OCI-LY1 (cell line): ENCODE results near the gene RMI1.

ENCODE experiments used
- H2AFZ ChIP-seq: fragments of 200-600 bp; sonication (generic), shearing (Covaris generic); 2 replicates; pipeline ENCODE4 v1.6.0; 2014; ENCODE audit warnings: antibody characterized with exemption, mild to moderate bottlenecking, low read length
- H3F3A ChIP-seq: fragments of 200-600 bp; sonication (generic), shearing (Covaris generic); 2 replicates; pipeline ENCODE4 v1.6.0; 2014; ENCODE audit warnings: mild to moderate bottlenecking, antibody characterized with exemption, low read length, moderate library complexity; ENCODE audit not compliant: insufficient read depth
- H3K27ac ChIP-seq: fragments of 200-600 bp; sonication (generic); 2 replicates; pipeline ENCODE4 v1.5.1; 2014; ENCODE audit warnings: low read length, mixed run types, mild to moderate bottlenecking, low read depth; ENCODE audit not compliant: poor library complexity, severe bottlenecking
- H3K27me3 ChIP-seq: fragments of 200-600 bp; sonication (generic); 2 replicates; pipeline ENCODE4 v1.6.0; 2014; ENCODE audit warnings: antibody characterized with exemption, mild to moderate bottlenecking, low read length, moderate library complexity; ENCODE audit not compliant: insufficient read depth
- H3K36me3 ChIP-seq: fragments of 200-600 bp; sonication (generic); 2 replicates; pipeline ENCODE4 v1.6.1; 2014; ENCODE audit warnings: mild to moderate bottlenecking, antibody characterized with exemption, low read length, moderate library complexity, mixed read lengths; ENCODE audit not compliant: insufficient read depth
- H3K4me1 ChIP-seq: fragments of 200-600 bp; sonication (generic); 2 replicates; pipeline ENCODE4 v1.5.1; 2014; ENCODE audit warnings: mild to moderate bottlenecking, low read length, moderate library complexity; ENCODE audit not compliant: insufficient read depth, severe bottlenecking
- H3K4me2 ChIP-seq: fragments of 200-600 bp; sonication (generic), shearing (Covaris generic); 2 replicates; pipeline ENCODE4 v1.6.1; 2014; ENCODE audit warnings: low read length
- H3K4me3 ChIP-seq: fragments of 200-600 bp; sonication (generic); 2 replicates; pipeline ENCODE4 v1.5.1; 2014; ENCODE audit warnings: low read length, low read depth, mild to moderate bottlenecking, mixed read lengths; ENCODE audit not compliant: poor library complexity, severe bottlenecking
- H3K79me2 ChIP-seq: fragments of 200-600 bp; shearing (Covaris generic); 2 replicates; pipeline ENCODE4 v1.6.1; 2016; ENCODE audit warnings: mixed run types, low read length, mixed read lengths; ENCODE audit not compliant: insufficient read depth
- H3K9ac ChIP-seq: fragments of 200-600 bp; sonication (generic), shearing (Covaris generic); 2 replicates; pipeline ENCODE4 v1.6.1; 2014; ENCODE audit warnings: mild to moderate bottlenecking, low read length, mixed read lengths
- H3K9me2 ChIP-seq: fragments of 200-600 bp; sonication (generic), shearing (Covaris generic); 2 replicates; pipeline ENCODE4 v1.6.1; 2014; ENCODE audit warnings: low read depth, mild to moderate bottlenecking, low read length, mixed read lengths
- H3K9me3 ChIP-seq: fragments of 200-600 bp; shearing (Covaris generic); 2 replicates; pipeline ENCODE4 v1.6.1; 2014; ENCODE audit warnings: low read length, mixed read lengths
- H4K20me1 ChIP-seq: fragments of 200-600 bp; sonication (generic), shearing (Covaris generic); 2 replicates; pipeline ENCODE4 v1.6.0; 2016; ENCODE audit warnings: mild to moderate bottlenecking, low read length; ENCODE audit not compliant: insufficient read depth
- CTCF ChIP-seq: fragments of 200-600 bp; sonication (generic), shearing (Covaris generic); IDR thresholded peaks from 2 replicates; pipeline ENCODE4 v1.5.1; 2017; ENCODE audit warnings: mild to moderate bottlenecking, antibody characterized with exemption, low read length, moderate library complexity, mixed read lengths
- EZH2 ChIP-seq: fragments of 200-600 bp; sonication (generic), shearing (Covaris generic); IDR thresholded peaks from 2 replicates; pipeline ENCODE4 v1.8.0; 2017; ENCODE audit warnings: borderline replicate concordance, mixed run types, mild to moderate bottlenecking, antibody characterized with exemption, low read length, moderate library complexity, mixed read lengths

RMI1 gene

GRCh38 chr9:84003246-84003645 is 22.6 kb downstream of the RMI1 start:
- Histone ChIP-seq H3K27me3 (no peaks in the 10 kb centered on the region), H3K9me2 (no peaks in the 10 kb centered on the region), H3K4me1 (no peaks in the 10 kb centered on the region), H3K9me3 (no peaks in the 10 kb centered on the region), H3K36me3 (peaks cover 65% of the 10 kb centered on the region), H3K4me3 (no peak overlapping the region), H2AFZ (no peak overlapping the region), H3K27ac (no peak overlapping the region), H3K4me2 (no peak overlapping the region), H3K9ac (no peak overlapping the region), H4K20me1 (no peaks in the 10 kb centered on the region), H3K79me2 (0 out of 2 replicates have a peak, but pooled peaks cover 4% of the 10 kb centered on the region), H3F3A (no peaks in the 10 kb centered on the region)
- TF ChIP-seq EZH2 (no peak), CTCF (no peak)

GRCh38 chr9:84007662-84008061 is 27.1 kb downstream of the RMI1 start:
- no peak overlapping the region for H3K4me3 ChIP-seq
- H3K27me3 ChIP-seq: no peaks in the 10 kb centered on the region
- H3K9me2 ChIP-seq: no peaks in the 10 kb centered on the region
- H3K79me2 ChIP-seq: no peaks in the 10 kb centered on the region
- no peaks in the 10 kb centered on the region for H4K20me1 ChIP-seq
- peaks cover 29% of the 10 kb centered on the region for H3K36me3 ChIP-seq
- no peak overlapping the region for H2AFZ ChIP-seq
- H3K27ac ChIP-seq: no peak overlapping the region
- no peaks in the 10 kb centered on the region for H3F3A ChIP-seq
- TF ChIP-seq CTCF (no peak), EZH2 (no peak)
- no peak overlapping the region for H3K4me2 ChIP-seq
- H3K9me3 ChIP-seq: no peaks in the 10 kb centered on the region
- H3K9ac ChIP-seq: no peak overlapping the region
- H3K4me1 ChIP-seq: no peaks in the 10 kb centered on the region

- Histone ChIP-seq H3K9ac (no peak overlapping the region), H3K27me3 (no peaks in the 10 kb centered on the region), H2AFZ (no peak overlapping the region), H3K27ac (no peak overlapping the region), H4K20me1 (no peaks in the 10 kb centered on the region), H3K4me2 (no peak overlapping the region), H3K9me2 (no peaks in the 10 kb centered on the region), H3K4me3 (no peak overlapping the region), H3K36me3 (no peaks in the 10 kb centered on the region), H3F3A (no peaks in the 10 kb centered on the region), H3K4me1 (no peaks in the 10 kb centered on the region), H3K79me2 (no peaks in the 10 kb centered on the region), H3K9me3 (no peaks in the 10 kb centered on the region)
- TF ChIP-seq EZH2 (no peak), CTCF (no peak)
Measured at GRCh38 chr9:84024041-84024575, 43.5 kb downstream of the RMI1 start.
